ENCODE results near the gene BTBD9. TPM values are rescaled to one million over a fixed set of nuclear protein-coding genes. Genes with fewer than 3 reads are reported as not detected.
A peak's percentile ranks its signal among the peaks of the same experiment; 100 is the strongest.

Gene BTBD9
- total and polyA plus RNA-seq, 7 experiments from 2014 or later = 12.7 to 58.8 (median 37.8) TPM

DNA sequence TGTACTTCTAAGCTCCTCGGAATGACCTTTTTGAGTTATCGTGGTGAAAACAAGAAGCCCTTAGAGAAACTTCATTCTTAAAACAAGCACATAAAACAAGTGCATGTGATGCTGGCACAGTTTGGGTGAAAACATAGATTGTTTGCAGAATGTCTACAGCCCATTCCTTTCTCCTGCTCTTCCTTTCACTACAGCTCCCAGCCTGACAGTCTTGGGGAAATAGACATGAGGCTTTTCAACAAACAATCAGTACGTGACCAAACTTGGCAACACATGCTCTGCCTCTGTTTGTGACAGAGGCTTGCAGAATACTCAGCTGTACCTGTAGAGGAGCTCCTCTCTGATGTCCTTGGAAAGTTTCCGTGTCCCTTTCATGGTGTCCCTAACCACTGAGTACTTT lies 498.6 kb downstream of the BTBD9 start:
- Mint-ChIP-seq H3K4me3 (no peak overlapping the region), H3K27ac (peak overlapping the region in 1 of 9 donors; percentile 10), H3K36me3 (peaks cover 2 to 22% (median 14%) of the 10 kb centered on the region in 5 donors), H3K9me3 (no peaks in the 10 kb centered on the region), H3K27me3 (no peaks in the 10 kb centered on the region), H3K4me1 (peaks cover 4 to 54% (median 43%) of the 10 kb centered on the region in 7 donors)
- Histone ChIP-seq H3K27ac (ENCODE audit: low read depth, low read length) (no peak overlapping the region), H3K9me3 (ENCODE audit: control insufficient read depth in 2 of 3, low read length in 3 of 3) (no peaks in the 10 kb centered on the region), H3K36me3 (ENCODE audit: control insufficient read depth in 2 of 3, insufficient read depth in 3 of 3, low read length in 3 of 3) (peaks cover 0 to 12% (median 0%) of the 10 kb centered on the region in 3 experiments), H3K4me1 (ENCODE audit: control insufficient read depth in 2 of 2, insufficient read depth in 2 of 2, low read length in 2 of 2) (no peaks in the 10 kb centered on the region), H3K27me3 (ENCODE audit: control insufficient read depth in 2 of 2, insufficient read depth in 2 of 2, low read length in 2 of 2) (no peaks in the 10 kb centered on the region), H3K4me3 (ENCODE audit: low read length) (no peak overlapping the region)
- CTCF ChIA-PET = interaction anchor here (0.7 kb wide), 1 partner anchor 320 kb away, joined by 3 read pairs; no protein-coding TSS in a partner anchor
- POLR2A ChIA-PET = no interaction called here
- ATAC-seq (no peak), DNase-seq (no peak)
- intact Hi-C loops (cut with micrococcal nuclease) = no loop called here

DNA sequence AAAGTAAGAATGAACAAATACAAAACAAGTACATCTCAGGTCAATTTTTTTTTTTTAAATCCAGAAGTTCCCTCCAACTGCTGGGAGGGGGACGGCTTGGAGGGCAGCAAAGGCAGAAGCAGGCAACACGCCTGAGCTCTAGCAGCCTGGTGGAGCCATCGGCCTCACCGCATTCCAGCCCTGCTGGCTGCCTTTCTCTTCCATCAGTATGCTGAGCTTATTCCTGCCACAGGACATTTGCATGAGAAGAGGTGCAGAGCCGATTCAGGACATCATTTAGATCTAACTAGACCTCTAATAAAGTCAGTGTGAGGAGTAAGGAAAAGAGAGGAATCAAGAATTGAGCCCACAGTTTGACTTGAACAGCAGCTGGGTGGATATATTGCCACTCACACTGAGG lies 501.4 kb downstream of the BTBD9 start:
- H3K27ac ChIP-seq (ENCODE audit: low read depth, low read length) = no peak overlapping the region
- DNase-seq = no peak
- ChIA-PET CTCF (no interaction called here), POLR2A (no interaction called here)
- no peaks in the 10 kb centered on the region for H3K27me3 ChIP-seq (ENCODE audit: control insufficient read depth in 2 of 2, insufficient read depth in 2 of 2, low read length in 2 of 2)
- peaks cover 2 to 28% (median 22%) of the 10 kb centered on the region in 5 donors for H3K36me3 Mint-ChIP-seq
- no peaks in the 10 kb centered on the region for H3K9me3 ChIP-seq (ENCODE audit: control insufficient read depth in 2 of 3, low read length in 3 of 3)
- intact Hi-C loops (cut with micrococcal nuclease) = no loop called here
- no peaks in the 10 kb centered on the region for H3K27me3 Mint-ChIP-seq
- H3K4me1 Mint-ChIP-seq = peaks cover 0 to 57% (median 44%) of the 10 kb centered on the region in 7 donors
- H3K4me1 ChIP-seq (ENCODE audit: control insufficient read depth in 2 of 2, insufficient read depth in 2 of 2, low read length in 2 of 2) = no peaks in the 10 kb centered on the region
- peaks cover 0 to 14% (median 0%) of the 10 kb centered on the region in 3 experiments for H3K36me3 ChIP-seq (ENCODE audit: control insufficient read depth in 2 of 3, insufficient read depth in 3 of 3, low read length in 3 of 3)
- no peak for ATAC-seq
- no peak overlapping the region for H3K4me3 ChIP-seq (ENCODE audit: low read length)
- H3K27ac Mint-ChIP-seq = peak overlapping the region in 1 of 9 donors; percentile 2
- H3K9me3 Mint-ChIP-seq = no peaks in the 10 kb centered on the region
- H3K4me3 Mint-ChIP-seq = no peak overlapping the region

- Mint-ChIP-seq H3K27ac (peak overlapping the region in 4 of 9 donors; percentile 26 to 77 (median 52)), H3K36me3 (peaks cover 2 to 33% (median 23%) of the 10 kb centered on the region in 5 donors), H3K4me1 (peaks cover 0 to 54% (median 44%) of the 10 kb centered on the region in 7 donors), H3K9me3 (no peaks in the 10 kb centered on the region), H3K27me3 (no peaks in the 10 kb centered on the region), H3K4me3 (no peak overlapping the region)
- no peaks in the 10 kb centered on the region for H3K27me3 ChIP-seq (ENCODE audit: control insufficient read depth in 2 of 2, insufficient read depth in 2 of 2, low read length in 2 of 2)
- peaks cover 0 to 11% (median 0%) of the 10 kb centered on the region in 3 experiments for H3K36me3 ChIP-seq (ENCODE audit: control insufficient read depth in 2 of 3, insufficient read depth in 3 of 3, low read length in 3 of 3)
- no peaks in the 10 kb centered on the region for H3K9me3 ChIP-seq (ENCODE audit: control insufficient read depth in 2 of 3, low read length in 3 of 3)
- CTCF ChIA-PET = no interaction called here
- DNase-seq (no peak), ATAC-seq (no peak)
- H3K27ac ChIP-seq (ENCODE audit: low read depth, low read length) = no peak overlapping the region
- H3K4me3 ChIP-seq (ENCODE audit: low read length) = no peak overlapping the region
- intact Hi-C loops (cut with micrococcal nuclease) = no loop called here
- POLR2A ChIA-PET = no interaction called here
- H3K4me1 ChIP-seq (ENCODE audit: control insufficient read depth in 2 of 2, insufficient read depth in 2 of 2, low read length in 2 of 2) = no peaks in the 10 kb centered on the region
Measured at GRCh38 chr6:38137608-38138265, 502.0 kb downstream of the BTBD9 start.

GRCh38 chr6:38136547-38136946 lies 503.2 kb downstream of the BTBD9 start:
- H3K27me3 Mint-ChIP-seq = no peaks in the 10 kb centered on the region
- peaks cover under 1 to 56% (median 44%) of the 10 kb centered on the region in 7 donors for H3K4me1 Mint-ChIP-seq
- no peak for DNase-seq
- H3K4me3 ChIP-seq (ENCODE audit: low read length) = no peak overlapping the region
- peak overlapping the region in 2 of 9 donors; percentile 26 to 41 for H3K27ac Mint-ChIP-seq
- POLR2A ChIA-PET = no interaction called here
- intact Hi-C loops (cut with micrococcal nuclease) = no loop called here
- CTCF ChIA-PET = no interaction called here
- no peaks in the 10 kb centered on the region for H3K9me3 Mint-ChIP-seq
- no peaks in the 10 kb centered on the region for H3K4me1 ChIP-seq (ENCODE audit: control insufficient read depth in 2 of 2, insufficient read depth in 2 of 2, low read length in 2 of 2)
- peaks cover 0 to 3% (median 0%) of the 10 kb centered on the region in 3 experiments for H3K36me3 ChIP-seq (ENCODE audit: control insufficient read depth in 2 of 3, insufficient read depth in 3 of 3, low read length in 3 of 3)
- no peaks in the 10 kb centered on the region for H3K27me3 ChIP-seq (ENCODE audit: control insufficient read depth in 2 of 2, insufficient read depth in 2 of 2, low read length in 2 of 2)
- H3K36me3 Mint-ChIP-seq = peaks cover 2 to 34% (median 25%) of the 10 kb centered on the region in 5 donors
- no peak overlapping the region for H3K4me3 Mint-ChIP-seq
- H3K9me3 ChIP-seq (ENCODE audit: control insufficient read depth in 2 of 3, low read length in 3 of 3) = no peaks in the 10 kb centered on the region
- no peak for ATAC-seq
- H3K27ac ChIP-seq (ENCODE audit: low read depth, low read length) = no peak overlapping the region

DNA sequence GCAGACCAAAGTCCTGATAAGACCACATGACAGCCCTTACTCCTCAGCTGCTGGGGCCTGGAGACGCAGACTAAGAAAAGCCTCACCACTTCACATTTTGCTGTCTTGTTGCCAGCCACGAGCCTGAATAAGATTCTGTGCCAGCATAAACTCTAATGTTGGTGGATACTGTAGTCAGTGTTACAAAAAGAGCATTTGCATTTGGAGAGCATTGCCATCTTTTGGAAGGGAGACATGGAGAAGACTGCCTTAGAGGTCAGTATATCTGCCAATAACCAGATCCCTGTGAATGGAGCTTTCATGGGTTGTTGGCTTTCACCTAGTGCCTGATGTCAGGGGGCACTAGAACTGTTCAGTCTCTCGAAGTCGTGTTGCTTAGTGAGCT lies 505.0 kb downstream of the BTBD9 start:
- peaks cover 6 to 37% (median 30%) of the 10 kb centered on the region in 5 donors for H3K36me3 Mint-ChIP-seq
- H3K4me3 Mint-ChIP-seq = no peak overlapping the region
- H3K27me3 Mint-ChIP-seq = no peaks in the 10 kb centered on the region
- H3K4me1 Mint-ChIP-seq = peaks cover 18 to 65% (median 58%) of the 10 kb centered on the region in 7 donors
- H3K27ac Mint-ChIP-seq = peak overlapping the region in 1 of 9 donors; percentile 19
- Histone ChIP-seq H3K27me3 (ENCODE audit: control insufficient read depth in 2 of 2, insufficient read depth in 2 of 2, low read length in 2 of 2) (no peaks in the 10 kb centered on the region), H3K27ac (ENCODE audit: low read depth, low read length) (no peak overlapping the region), H3K4me1 (ENCODE audit: control insufficient read depth in 2 of 2, insufficient read depth in 2 of 2, low read length in 2 of 2) (no peaks in the 10 kb centered on the region), H3K4me3 (ENCODE audit: low read length) (no peak overlapping the region), H3K9me3 (ENCODE audit: control insufficient read depth in 2 of 3, low read length in 3 of 3) (no peaks in the 10 kb centered on the region), H3K36me3 (ENCODE audit: control insufficient read depth in 2 of 3, insufficient read depth in 3 of 3, low read length in 3 of 3) (peaks cover 0 to 3% (median 0%) of the 10 kb centered on the region in 3 experiments)
- ChIA-PET CTCF (no interaction called here), POLR2A (no interaction called here)
- intact Hi-C loops (cut with micrococcal nuclease) = no loop called here
- ATAC-seq (no peak), DNase-seq (no peak)
- peaks cover 0 to 5% (median 0%) of the 10 kb centered on the region in 11 donors for H3K9me3 Mint-ChIP-seq

- no peaks in the 10 kb centered on the region for H3K27me3 Mint-ChIP-seq
- no peaks in the 10 kb centered on the region for H3K27me3 ChIP-seq (ENCODE audit: control insufficient read depth in 2 of 2, insufficient read depth in 2 of 2, low read length in 2 of 2)
- H3K9me3 Mint-ChIP-seq = peaks cover 0 to 7% (median 0%) of the 10 kb centered on the region in 11 donors
- ChIA-PET CTCF (no interaction called here), POLR2A (no interaction called here)
- H3K9me3 ChIP-seq (ENCODE audit: control insufficient read depth in 2 of 3, low read length in 3 of 3) = no peaks in the 10 kb centered on the region
- intact Hi-C loops (cut with micrococcal nuclease) = no loop called here
- H3K4me1 Mint-ChIP-seq = peaks cover 18 to 65% (median 54%) of the 10 kb centered on the region in 7 donors
- no peak overlapping the region for H3K27ac ChIP-seq (ENCODE audit: low read depth, low read length)
- no peak for DNase-seq
- H3K4me1 ChIP-seq (ENCODE audit: control insufficient read depth in 2 of 2, insufficient read depth in 2 of 2, low read length in 2 of 2) = no peaks in the 10 kb centered on the region
- H3K36me3 ChIP-seq (ENCODE audit: control insufficient read depth in 2 of 3, insufficient read depth in 3 of 3, low read length in 3 of 3) = peaks cover 0 to 3% (median 0%) of the 10 kb centered on the region in 3 experiments
- H3K36me3 Mint-ChIP-seq = peaks cover 6 to 38% (median 29%) of the 10 kb centered on the region in 5 donors
- no peak for ATAC-seq
- H3K4me3 Mint-ChIP-seq = no peak overlapping the region
- peak overlapping the region in 1 of 9 donors; percentile 19 for H3K27ac Mint-ChIP-seq
- H3K4me3 ChIP-seq (ENCODE audit: low read length) = no peak overlapping the region
Measured at GRCh38 chr6:38133932-38134703, 505.6 kb downstream of the BTBD9 start.

Measured in naive thymus-derived CD4-positive, alpha-beta T cell (primary cell).